Gastrocnemius medialis (tissue), 4 donors: ENCODE results near the gene CSGALNACT2.

Experiments
- CTCF ChIP-seq, 5 experiments: fragments of 450-650 bp in 3 of 5; fragments of 200-600 bp in 2 of 5; sonication (generic) in 2 of 5; IDR thresholded peaks in 4 of 5; conservative IDR thresholded peaks in 1 of 5; 1 replicate in 4 of 5; 2 replicates in 1 of 5; pipeline ENCODE4 v1.5.1; 2016 to 2019; ENCODE audit warnings: antibody characterized with exemption in 5 of 5, mild to moderate bottlenecking in 3 of 5, moderate library complexity in 3 of 5
- POLR2A ChIP-seq, 2 donors: fragments of 450-650 bp; IDR thresholded peaks; one replicate each; pipeline ENCODE4 v1.6.1; 2017; ENCODE audit warnings: antibody characterized with exemption in 2 of 2, mild to moderate bottlenecking in 2 of 2, moderate library complexity in 2 of 2

- TF ChIP-seq CTCF (IDR thresholded peaks at IDR 0.05 in 4 of 5, conservative IDR thresholded peaks at IDR 0.05 in 1 of 5): no peak
- TF ChIP-seq POLR2A (IDR thresholded peaks at IDR 0.05): no peak
These were observed 14.1 kb upstream of the CSGALNACT2 start for GRCh38 chr10:43124094-43124521.
